Upper lobe of left lung (tissue), 6 donors: ENCODE data around the gene CRYGA. TPM values are rescaled to one million over a fixed set of nuclear protein-coding genes. Genes with fewer than 3 reads are reported as not detected.

ENCODE experiments used
- ATAC-seq, 2 donors: fragments of 200-7000 bp; cut with Tn5 transposase; one replicate each; pipeline ENCODE4 v1.9.1; 2022; ENCODE audit warnings: mild to moderate bottlenecking in 2 of 2, moderate library complexity in 2 of 2; ENCODE audit not compliant: low FRiP score in 2 of 2
- DNase-seq, 2 donors: peaks; one replicate each; pipeline ENCODE4 v3.0.0-alpha.2; 2019 to 2020
- H3K27ac ChIP-seq, 4 donors: fragments of 200-600 bp; sonication (generic); one replicate each; pipeline ENCODE4 v1.5.1; 2016 to 2019
- H3K27me3 ChIP-seq, 4 donors: fragments of 200-600 bp; sonication (generic); one replicate each; pipeline ENCODE4 v1.5.1; 2017 to 2019
- H3K36me3 ChIP-seq, 4 donors: fragments of 200-600 bp; sonication (generic); one replicate each; pipeline ENCODE4 v1.5.1; 2016 to 2019
- H3K4me1 ChIP-seq, 4 donors: fragments of 200-600 bp; sonication (generic); one replicate each; pipeline ENCODE4 v1.5.1; 2018 to 2019
- H3K4me3 ChIP-seq, 4 donors: fragments of 200-600 bp; sonication (generic); one replicate each; pipeline ENCODE4 v1.5.1; 2017 to 2019; ENCODE audit warnings: mild to moderate bottlenecking in 2 of 4, moderate library complexity in 1 of 4
- H3K9me3 ChIP-seq, 4 donors: fragments of 200-600 bp; sonication (generic); one replicate each; pipeline ENCODE4 v1.5.1; 2018 to 2019
- EP300 ChIP-seq, 4 donors: sonication (generic); formaldehyde crosslinking; IDR thresholded peaks; one replicate each; pipeline ENCODE4 v1.5.1; 2017; ENCODE audit warnings: antibody characterized with exemption in 4 of 4, control low read depth in 2 of 4
- POLR2A ChIP-seq, 4 donors: fragments of 450-650 bp; IDR thresholded peaks; one replicate each; pipeline ENCODE4 v1.5.1; 2016 to 2017; ENCODE audit warnings: antibody characterized with exemption in 4 of 4, mild to moderate bottlenecking in 2 of 4
- POLR2AphosphoS5 ChIP-seq, 2 donors: sonication (generic); formaldehyde crosslinking; IDR thresholded peaks; one replicate each; pipeline ENCODE4 v1.5.1; 2017; ENCODE audit warnings: antibody characterized with exemption in 2 of 2
- WGBS, 2 donors: methylation state at CpG; one replicate each; pipeline ENCODE4 v1.1.5; 2017 to 2018; 5-methylcytosine and 5-hydroxymethylcytosine counted together
- total RNA-seq, 6 donors: library from RNA; depleted of rRNA in 4 of 6; stranded (reverse); fragments of >200 nt in 4 of 6; gene quantifications; one replicate each; pipeline versions ENCODE4 v1.1.0 to v1.2.1, GENCODE V29; 2016 to 2021
- TF ChIP-seq, protein P1 (sequence below), 6 experiments: fragments of 450-650 bp in 4 of 6; fragments of 200-600 bp in 2 of 6; sonication (generic) in 2 of 6; IDR thresholded peaks; one replicate each; pipeline ENCODE4 v1.5.1; 2016 to 2019; ENCODE audit warnings: antibody characterized with exemption in 6 of 6
- donor health status: DM: no; HTN: no; CAD: no; lungs with moderate emphysema.
- donor health status: DM: no; HTN: yes; CAD: no; lungs with severe emphysema.

CRYGA gene
- total RNA-seq, 6 donors from 2014 or later: not detected

DNA sequence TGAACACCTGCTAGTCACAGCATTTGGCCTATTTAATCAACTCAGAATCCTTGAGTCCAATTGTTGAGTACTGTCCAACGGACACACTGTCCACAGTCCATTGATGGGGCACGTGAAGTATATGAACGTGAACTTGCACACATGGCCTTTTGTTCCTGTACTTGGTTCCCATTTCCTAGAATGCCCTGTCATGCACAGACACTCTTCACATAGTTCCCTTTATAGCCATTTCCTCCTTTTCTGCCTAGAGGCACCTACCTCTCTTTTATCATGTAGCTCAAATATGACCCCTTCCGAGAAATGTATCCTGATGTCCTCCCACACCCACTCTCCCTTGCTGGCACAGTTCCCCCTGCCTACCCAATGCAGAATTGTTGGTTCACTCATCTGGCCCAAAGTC, 8.7 kb upstream of the CRYGA start:
- TF ChIP-seq EP300 (IDR thresholded peaks at IDR 0.05) (no peak), POLR2A (IDR thresholded peaks at IDR 0.05) (no peak), POLR2AphosphoS5 (IDR thresholded peaks at IDR 0.05) (no peak)
- TF ChIP-seq, protein P1, sequence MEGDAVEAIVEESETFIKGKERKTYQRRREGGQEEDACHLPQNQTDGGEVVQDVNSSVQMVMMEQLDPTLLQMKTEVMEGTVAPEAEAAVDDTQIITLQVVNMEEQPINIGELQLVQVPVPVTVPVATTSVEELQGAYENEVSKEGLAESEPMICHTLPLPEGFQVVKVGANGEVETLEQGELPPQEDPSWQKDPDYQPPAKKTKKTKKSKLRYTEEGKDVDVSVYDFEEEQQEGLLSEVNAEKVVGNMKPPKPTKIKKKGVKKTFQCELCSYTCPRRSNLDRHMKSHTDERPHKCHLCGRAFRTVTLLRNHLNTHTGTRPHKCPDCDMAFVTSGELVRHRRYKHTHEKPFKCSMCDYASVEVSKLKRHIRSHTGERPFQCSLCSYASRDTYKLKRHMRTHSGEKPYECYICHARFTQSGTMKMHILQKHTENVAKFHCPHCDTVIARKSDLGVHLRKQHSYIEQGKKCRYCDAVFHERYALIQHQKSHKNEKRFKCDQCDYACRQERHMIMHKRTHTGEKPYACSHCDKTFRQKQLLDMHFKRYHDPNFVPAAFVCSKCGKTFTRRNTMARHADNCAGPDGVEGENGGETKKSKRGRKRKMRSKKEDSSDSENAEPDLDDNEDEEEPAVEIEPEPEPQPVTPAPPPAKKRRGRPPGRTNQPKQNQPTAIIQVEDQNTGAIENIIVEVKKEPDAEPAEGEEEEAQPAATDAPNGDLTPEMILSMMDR (IDR thresholded peaks at IDR 0.05): no peak
- Histone ChIP-seq H3K4me1 (peaks cover 0 to 7% (median 2%) of the 10 kb centered on the region in 4 donors), H3K27me3 (no peaks in the 10 kb centered on the region), H3K9me3 (no peaks in the 10 kb centered on the region), H3K4me3 (no peak overlapping the region), H3K36me3 (no peaks in the 10 kb centered on the region), H3K27ac (peak overlapping the region in 1 of 4 donors; percentile 34)
- WGBS, 2 donors: 41 to 42% methylated on average over 4 of the region's 4 CpGs
- DNase-seq (peak in 1 of 2 donors; percentile 45), ATAC-seq (peak; percentile 77 to 81)

DNA sequence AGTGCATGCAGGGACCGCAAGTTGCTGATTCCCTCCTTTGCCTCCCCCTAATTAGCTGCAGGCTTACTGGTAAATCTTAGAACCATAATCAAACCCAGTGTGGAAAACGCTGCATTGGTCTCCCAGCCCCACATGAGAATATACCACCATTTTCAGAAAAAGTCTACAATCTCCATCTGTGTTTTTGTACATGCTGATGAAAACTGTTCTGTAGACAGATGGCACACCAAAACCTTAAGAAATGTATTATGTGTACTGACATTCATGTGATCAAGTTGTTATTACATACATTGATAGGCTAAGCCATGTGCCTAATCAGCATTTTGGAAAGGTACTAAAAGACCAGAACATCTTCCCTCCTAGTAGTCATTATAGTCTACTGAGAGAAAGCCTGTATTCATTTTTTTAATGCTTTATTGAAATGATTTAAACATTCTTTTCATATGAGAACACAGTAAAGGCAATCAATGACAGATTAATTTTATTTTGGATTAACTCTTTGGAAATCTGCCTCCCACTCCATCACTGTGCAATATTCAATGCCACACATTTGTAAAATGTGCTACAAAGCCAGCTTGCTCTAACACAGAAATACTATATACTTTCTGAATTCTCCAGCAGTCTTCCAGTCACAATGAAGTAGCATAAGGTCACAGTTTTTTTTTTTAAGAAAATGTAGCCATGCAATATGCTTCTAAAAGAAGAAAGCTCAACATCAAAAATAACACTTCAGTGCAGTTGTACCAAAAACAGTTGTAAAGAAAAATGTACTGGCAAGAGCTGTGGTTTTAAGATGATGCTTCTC, 1.8 kb upstream of the CRYGA start:
- H3K36me3 ChIP-seq: no peaks in the 10 kb centered on the region
- ATAC-seq (no peak), DNase-seq (no peak)
- 81 to 84% methylated on average over 2 of the region's 2 CpGs for WGBS, 2 donors
- no peaks in the 10 kb centered on the region for H3K27me3 ChIP-seq
- no peaks in the 10 kb centered on the region for H3K9me3 ChIP-seq
- TF ChIP-seq EP300 (IDR thresholded peaks at IDR 0.05) (no peak), POLR2AphosphoS5 (IDR thresholded peaks at IDR 0.05) (no peak), POLR2A (IDR thresholded peaks at IDR 0.05) (no peak)
- TF ChIP-seq, protein P1 (IDR thresholded peaks at IDR 0.05): no peak
- H3K4me1 ChIP-seq: no peaks in the 10 kb centered on the region
- no peak overlapping the region for H3K27ac ChIP-seq
- H3K4me3 ChIP-seq: no peak overlapping the region

DNA sequence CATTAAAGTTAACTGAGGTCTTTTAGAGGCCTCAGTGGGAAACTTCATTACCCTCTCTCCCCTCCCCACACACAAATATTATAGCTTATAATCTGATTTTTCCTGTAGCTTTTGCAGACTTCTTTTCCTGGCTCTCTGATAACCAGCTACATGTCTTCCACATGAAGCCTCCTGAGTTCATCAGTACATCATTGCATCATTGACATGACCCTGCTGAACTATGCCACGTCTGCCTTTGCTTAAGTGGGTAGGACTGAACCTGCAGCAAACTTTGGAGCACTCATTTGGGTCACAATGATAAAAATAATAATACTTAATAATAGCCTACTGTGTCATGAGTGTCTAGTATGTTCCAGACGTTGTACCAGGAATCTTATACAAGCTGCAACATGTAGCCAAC, 7.0 kb downstream of the CRYGA start:
- no peak for ATAC-seq
- DNase-seq: no peak
- no peak overlapping the region for H3K4me3 ChIP-seq
- no peaks in the 10 kb centered on the region for H3K27me3 ChIP-seq
- no peaks in the 10 kb centered on the region for H3K36me3 ChIP-seq
- no peaks in the 10 kb centered on the region for H3K4me1 ChIP-seq
- no peaks in the 10 kb centered on the region for H3K9me3 ChIP-seq
- TF ChIP-seq POLR2AphosphoS5 (IDR thresholded peaks at IDR 0.05) (no peak), POLR2A (IDR thresholded peaks at IDR 0.05) (no peak), EP300 (IDR thresholded peaks at IDR 0.05) (no peak)
- TF ChIP-seq, protein P1 (IDR thresholded peaks at IDR 0.05): no peak
- WGBS, 2 donors: 57 to 73% methylated on average over 1 to 2 of the region's 2 CpGs
- H3K27ac ChIP-seq: no peak overlapping the region

DNA sequence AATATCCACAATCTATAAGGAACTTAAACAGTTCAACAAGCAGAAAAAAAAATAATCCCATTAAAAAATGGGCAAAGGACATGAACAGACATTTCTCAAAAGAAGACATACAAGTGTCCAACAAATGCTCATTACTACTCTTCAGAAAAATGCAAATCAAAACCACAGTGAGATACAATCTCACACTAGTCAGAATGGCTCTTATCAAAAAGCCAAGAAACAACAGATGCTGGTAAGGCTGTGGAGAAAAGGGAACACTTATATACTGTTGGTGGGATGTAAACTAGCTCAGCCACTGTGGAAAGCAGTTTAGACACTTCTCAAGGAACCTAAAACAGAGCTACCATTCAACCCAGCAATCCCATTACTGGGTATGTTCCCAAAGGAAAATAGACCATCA, 10.2 kb downstream of the CRYGA start:
- Histone ChIP-seq H3K36me3 (no peaks in the 10 kb centered on the region), H3K27me3 (no peaks in the 10 kb centered on the region), H3K27ac (no peak overlapping the region), H3K9me3 (no peaks in the 10 kb centered on the region), H3K4me3 (no peak overlapping the region), H3K4me1 (no peaks in the 10 kb centered on the region)
- ATAC-seq: no peak
- no peak for TF ChIP-seq POLR2A (IDR thresholded peaks at IDR 0.05)
- TF ChIP-seq, protein P1 (IDR thresholded peaks at IDR 0.05): no peak
- TF ChIP-seq EP300 (IDR thresholded peaks at IDR 0.05): no peak
- TF ChIP-seq POLR2AphosphoS5 (IDR thresholded peaks at IDR 0.05): no peak
- no peak for DNase-seq

DNA sequence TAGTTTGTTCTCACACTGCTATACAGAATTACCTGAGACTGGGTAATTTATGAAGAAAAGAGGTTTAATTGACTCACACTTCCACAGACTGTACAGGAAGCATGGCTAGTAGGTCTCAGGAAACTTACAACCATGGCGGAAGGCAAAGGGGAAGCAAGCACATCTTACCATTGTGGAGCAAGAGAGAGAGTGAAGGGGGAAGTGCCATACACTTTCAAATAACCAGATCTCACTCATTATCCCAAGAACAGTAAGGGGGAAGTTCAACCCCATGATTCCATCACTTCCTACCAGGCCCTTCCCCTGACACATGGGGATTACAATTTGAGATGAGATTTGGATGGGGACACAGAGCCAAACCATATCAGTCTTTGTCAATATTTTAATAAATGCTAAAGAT, 12.4 kb downstream of the CRYGA start:
- no peak overlapping the region for H3K4me3 ChIP-seq
- H3K27me3 ChIP-seq: no peaks in the 10 kb centered on the region
- H3K27ac ChIP-seq: no peak overlapping the region
- DNase-seq (no peak), ATAC-seq (no peak)
- 68 to 69% methylated on average over 1 of the region's 1 CpG for WGBS, 2 donors
- no peaks in the 10 kb centered on the region for H3K4me1 ChIP-seq
- no peaks in the 10 kb centered on the region for H3K9me3 ChIP-seq
- TF ChIP-seq POLR2A (IDR thresholded peaks at IDR 0.05) (no peak), EP300 (IDR thresholded peaks at IDR 0.05) (no peak), POLR2AphosphoS5 (IDR thresholded peaks at IDR 0.05) (no peak)
- TF ChIP-seq, protein P1 (IDR thresholded peaks at IDR 0.05): no peak
- no peaks in the 10 kb centered on the region for H3K36me3 ChIP-seq
